Erythroblast (primary cell): ENCODE results near the gene SYT1.
"Not testable (repeated sequence)": the region's sequence is repeated elsewhere in the genome, so short reads cannot be mapped to it uniquely, and the experiment has no call there.

Experiments used
- DNase-seq, 2 experiments: peaks; one replicate each; lab custom pipeline; 2025; lab: John Stamatoyannopoulos, UW
- GATA1 ChIP-seq: IDR thresholded peaks from 2 replicates; pipeline ENCODE4 v1.6.1; 2011; ENCODE audit warnings: low read depth, mild to moderate bottlenecking, control low read depth, low read length, moderate library complexity
- POLR2A ChIP-seq: IDR thresholded peaks from 2 replicates; pipeline ENCODE4 v1.6.1; 2011; ENCODE audit warnings: mild to moderate bottlenecking, low read length

The SYT1 gene

DNA sequence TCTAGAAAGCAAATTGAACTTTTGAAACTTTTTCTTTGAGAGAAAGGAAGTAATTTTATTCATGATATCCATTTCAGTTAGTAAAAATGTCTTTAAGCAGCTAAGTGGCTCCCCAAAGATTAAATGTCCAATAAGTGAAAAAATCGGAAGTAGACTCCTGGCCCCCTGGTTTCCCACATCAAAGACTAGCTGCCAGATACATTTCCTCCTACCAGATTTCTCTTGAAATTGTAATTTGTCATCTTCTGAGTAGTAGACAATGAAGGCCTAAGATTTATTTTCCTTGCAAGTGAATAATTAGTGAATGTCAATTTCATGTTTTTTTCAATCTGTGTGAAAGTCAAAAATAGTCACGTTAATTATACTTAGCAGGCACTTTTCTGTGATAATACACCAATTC, 321.9 kb downstream of the SYT1 start:
- no peak for DNase-seq
- TF ChIP-seq POLR2A: no peak
- no peak for TF ChIP-seq GATA1

DNA sequence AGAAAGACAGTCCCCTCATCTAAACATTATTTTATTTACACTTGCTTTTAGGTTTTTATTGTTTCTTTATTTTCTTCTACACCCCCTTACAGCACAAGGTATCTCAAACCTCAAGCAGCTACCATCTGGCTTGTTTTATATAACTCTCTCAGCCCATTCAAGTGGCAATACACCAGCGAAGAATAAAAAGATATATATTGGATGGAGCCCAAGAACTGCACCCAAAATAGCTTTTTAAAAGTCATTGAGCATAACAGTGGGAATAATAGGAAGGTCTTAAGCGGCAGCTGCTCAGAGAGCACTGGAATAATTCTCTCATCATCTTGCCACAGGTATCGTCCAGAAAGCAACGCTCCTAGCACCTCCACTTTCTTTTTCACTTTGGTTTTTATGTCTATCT, 322.5 kb downstream of the SYT1 start:
- TF ChIP-seq GATA1 (no peak), POLR2A (no peak)
- no peak for DNase-seq

DNA sequence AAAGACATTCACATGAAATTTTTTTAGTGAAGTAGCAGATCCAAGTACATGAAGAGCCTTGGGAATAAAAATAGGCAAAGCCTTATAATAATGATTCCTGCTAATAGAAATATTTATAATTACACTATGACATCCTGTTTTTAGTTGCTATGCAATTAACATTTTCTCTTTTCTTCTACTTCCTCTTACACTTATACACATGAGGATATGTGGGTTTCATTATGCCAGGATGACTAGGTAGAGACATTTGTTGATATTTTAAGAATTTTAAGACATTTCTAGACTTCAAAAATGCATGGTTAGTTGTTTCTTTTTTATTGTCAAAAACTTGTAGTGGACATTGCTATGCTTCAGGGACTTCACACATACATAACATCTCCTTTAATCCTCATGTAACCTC, 326.8 kb downstream of the SYT1 start:
- TF ChIP-seq GATA1 (no peak), POLR2A (no peak)
- no peak for DNase-seq

DNA sequence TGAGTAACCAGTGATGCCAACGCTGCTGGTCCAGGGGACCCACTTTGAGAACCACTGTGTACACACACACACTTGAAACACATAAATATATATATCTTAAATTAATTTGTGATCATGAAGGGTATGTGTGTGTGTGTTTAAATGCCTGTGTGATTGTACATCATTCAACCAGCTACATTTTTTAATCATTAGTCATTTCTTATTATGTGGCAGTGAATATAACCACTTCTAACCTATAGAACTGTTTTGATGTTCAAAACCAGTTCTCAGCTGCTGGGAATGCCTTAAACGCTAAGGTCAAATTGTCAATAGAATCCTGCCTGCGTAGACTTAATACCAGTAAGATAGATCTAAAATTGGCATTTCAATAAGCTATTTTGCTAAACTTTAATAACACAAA, 330.0 kb downstream of the SYT1 start:
- no peak for TF ChIP-seq POLR2A
- TF ChIP-seq GATA1: no peak
- DNase-seq: no peak

DNA sequence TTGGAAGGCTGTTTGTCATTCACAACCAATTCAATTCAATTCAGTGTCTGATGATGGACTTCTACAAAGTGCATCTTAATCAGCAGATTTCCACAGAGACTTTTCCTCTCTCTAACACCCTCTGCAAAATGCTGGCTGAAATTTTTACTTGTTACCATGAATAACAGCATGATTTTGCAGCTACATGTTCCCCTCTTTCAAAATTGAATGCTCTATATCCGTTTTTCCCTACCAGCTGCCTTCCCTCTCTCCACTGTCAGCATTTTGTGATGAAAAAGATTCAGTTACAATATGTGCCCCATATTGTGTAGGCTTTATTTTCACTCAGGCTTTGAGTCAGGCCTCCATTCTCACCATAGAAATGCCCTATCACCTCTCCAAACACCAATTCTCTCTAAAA, 334.6 kb downstream of the SYT1 start:
- DNase-seq: no peak

DNA sequence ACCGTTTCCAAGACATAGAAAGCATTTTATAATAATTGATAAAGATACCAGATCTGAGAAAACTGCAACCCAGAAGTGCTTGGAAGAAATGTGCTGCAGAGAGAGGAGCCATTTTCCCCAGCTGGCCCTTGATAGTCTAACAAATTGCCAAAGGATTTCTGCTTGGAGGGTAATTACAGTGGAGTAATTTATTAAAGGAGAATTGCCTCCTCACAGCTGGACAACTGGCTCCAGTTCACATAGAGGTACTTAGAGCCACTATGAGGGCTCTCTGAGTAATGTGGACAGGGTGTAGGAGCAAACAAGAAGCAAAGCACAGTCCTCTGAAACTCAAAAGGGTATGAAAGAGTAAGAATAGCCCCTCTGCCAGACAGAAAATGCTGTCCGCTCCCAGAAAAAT, 335.6 kb downstream of the SYT1 start:
- no peak for DNase-seq
- TF ChIP-seq GATA1 (no peak), POLR2A (no peak)

More for the DNA sequence above, 334.6 kb downstream of the SYT1 start:
- TF ChIP-seq POLR2A: no peak
- no peak for TF ChIP-seq GATA1

DNA sequence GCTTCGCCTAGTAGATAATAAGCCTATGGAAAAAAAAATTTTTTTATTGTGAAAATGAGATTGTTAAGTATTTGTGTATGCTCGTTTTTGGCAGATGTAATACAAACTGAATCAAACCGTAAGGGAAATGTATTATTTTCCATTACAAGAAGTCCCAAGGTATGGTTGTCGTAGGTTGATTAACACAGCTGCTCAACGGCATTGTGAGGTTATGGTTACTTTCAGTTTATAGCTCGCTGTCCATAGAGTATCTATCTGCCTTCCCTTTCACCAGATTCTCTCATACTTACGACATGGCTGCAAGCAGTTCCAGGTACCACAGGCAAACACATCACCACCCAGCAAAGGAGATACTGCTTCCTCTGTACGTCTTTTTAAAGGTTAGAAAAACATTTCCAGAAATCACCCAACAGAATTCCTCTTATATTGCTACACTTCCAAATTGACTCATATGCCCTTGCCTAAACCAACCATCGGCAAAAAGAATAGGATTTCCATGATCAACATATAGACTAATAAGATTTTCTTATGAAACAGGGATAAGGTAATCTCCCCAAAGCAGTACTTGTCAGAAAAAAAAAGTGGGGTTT, 338.6 kb downstream of the SYT1 start:
- no peak for TF ChIP-seq POLR2A
- no peak for TF ChIP-seq GATA1

DNA sequence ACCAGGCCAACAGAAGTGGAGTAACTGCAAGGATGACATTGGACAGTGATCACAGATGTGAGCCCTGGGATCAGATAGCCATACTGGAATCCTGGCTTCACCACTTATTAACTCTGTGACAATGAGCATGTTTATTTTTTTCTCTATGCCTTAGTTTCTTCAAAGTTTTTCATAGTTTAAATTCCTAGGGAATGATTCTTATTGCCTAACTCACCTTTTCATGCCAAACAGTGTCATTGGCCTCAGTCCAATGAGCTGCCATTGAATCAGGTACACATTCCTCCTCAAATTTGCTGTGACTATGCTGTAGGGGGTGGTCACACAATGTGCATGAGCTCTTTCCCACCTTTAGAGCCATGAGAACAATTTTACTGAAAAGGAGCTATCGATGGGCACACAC, 342.3 kb downstream of the SYT1 start:
- DNase-seq: no peak
- TF ChIP-seq POLR2A: no peak
- TF ChIP-seq GATA1: no peak

More for the DNA sequence above, 338.6 kb downstream of the SYT1 start:
- DNase-seq: no peak

DNA sequence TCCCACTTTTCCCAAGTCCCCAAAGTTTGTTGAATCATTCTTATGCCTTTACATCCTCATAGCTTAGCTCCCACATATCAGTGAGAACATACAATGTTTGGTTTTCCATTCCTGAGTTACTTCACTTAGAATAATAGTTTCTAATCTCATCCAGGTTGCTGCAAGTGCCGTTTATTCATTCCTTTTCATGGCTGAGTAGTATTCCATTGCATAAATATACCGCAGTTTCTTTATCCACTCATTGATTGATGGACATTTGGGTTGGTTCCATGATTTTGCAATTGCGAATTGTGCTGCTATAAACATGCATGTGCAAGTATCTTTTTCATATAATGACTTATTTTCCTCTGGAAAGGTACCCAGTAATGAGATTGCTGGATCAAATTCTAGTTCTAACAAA, 345.8 kb downstream of the SYT1 start:
- not testable (repeated sequence) for DNase-seq

DNA sequence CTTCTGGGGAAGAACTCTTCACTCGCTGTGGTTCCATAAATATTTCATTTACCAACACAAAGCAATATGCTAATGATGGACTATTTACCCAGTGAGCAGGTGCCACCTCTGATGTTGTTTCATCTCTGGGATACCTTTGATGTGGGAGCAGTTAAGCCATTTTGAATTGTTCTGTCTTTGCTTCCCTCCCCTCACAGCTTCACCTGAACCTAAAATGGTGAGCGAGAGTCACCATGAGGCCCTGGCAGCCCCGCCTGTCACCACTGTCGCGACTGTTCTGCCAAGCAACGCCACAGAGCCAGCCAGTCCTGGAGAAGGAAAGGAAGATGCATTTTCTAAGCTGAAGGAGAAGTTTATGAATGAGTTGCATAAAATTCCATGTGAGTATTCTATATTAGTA, 352.7 kb downstream of the SYT1 start:
- TF ChIP-seq GATA1 (no peak), POLR2A (no peak)
- DNase-seq: no peak

DNA sequence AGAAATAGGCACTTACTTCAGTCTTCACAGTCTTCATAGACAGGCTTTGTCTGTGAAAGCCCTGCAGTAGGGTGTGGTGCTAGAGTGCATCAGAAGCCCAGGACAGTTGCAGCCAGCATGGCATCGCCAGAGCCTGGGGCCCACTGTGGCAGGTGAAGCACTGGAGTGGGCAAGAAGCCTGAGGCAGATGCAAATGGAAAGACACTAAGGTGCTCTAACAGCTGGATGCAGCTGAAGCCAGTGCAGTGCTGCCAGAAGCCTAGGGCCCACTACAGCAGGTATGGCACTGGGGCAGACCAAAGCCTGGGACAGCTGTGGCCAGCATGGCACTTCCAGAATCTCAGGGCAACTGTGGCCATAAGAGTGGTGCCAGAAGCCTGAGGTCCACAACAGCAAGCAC, 358.6 kb downstream of the SYT1 start:
- TF ChIP-seq POLR2A (no peak), GATA1 (no peak)

DNA sequence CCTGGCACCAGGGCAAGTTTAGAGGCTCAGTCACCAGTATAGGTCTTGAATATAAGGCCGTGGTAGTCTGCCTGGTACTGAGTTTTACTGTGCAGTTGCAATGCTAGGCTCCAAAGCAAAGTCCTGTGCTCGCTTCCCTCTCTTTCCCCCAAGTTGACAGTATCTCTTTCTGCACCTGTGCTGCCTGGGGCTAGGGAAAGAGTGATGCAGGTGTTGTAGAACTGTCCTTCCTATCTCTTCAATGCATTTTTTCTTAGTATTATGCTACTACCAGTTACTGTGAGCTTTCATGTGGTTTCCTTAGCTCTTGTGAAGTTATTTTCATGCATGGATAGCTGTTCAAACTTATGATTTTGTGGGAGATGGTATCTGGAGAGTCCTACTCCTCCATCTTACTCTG, 359.2 kb downstream of the SYT1 start:
- no peak for DNase-seq
- TF ChIP-seq GATA1: no peak
- no peak for TF ChIP-seq POLR2A

More for the DNA sequence above, 358.6 kb downstream of the SYT1 start:
- no peak for DNase-seq

DNA sequence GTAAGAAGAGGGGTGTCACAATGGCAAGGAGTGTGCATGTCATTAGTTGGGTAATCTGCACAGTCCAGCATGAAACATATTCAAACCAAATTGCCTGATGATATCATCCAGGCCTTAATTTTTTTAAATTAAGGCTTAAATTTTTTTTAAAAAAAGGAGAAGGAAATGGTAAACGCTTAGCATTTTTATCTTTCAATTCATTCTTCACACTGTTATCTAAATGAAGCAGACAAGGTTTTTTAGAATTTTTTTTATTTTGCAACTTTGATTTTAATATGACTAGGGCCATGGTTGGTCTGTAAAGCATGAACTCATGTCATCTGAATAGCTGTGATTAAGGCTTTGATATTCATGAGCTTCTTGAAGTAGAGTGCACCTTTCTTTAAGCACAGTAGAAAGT, 362.5 kb downstream of the SYT1 start:
- DNase-seq: no peak
- TF ChIP-seq POLR2A: no peak
- no peak for TF ChIP-seq GATA1

DNA sequence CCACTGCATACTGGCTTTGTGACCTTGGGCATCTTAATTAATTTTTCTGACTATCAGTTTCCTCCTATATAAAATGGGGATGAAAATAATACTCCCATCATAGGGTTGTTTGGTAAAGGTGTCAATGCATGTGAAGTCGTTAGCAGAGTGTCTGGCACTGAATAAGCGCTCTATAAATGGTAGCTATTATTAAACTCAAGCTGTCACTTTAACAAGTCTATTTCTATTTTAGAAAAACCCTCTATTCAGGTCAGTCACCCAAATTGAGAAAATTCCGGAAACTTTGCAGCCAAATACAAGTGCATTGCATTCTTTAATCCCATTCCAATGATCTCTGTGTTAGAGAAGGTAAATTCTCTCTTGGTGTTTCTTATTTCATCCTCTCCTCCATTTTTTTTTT, 363.1 kb downstream of the SYT1 start:
- no peak for TF ChIP-seq GATA1
- TF ChIP-seq POLR2A: no peak
- DNase-seq: no peak

DNA sequence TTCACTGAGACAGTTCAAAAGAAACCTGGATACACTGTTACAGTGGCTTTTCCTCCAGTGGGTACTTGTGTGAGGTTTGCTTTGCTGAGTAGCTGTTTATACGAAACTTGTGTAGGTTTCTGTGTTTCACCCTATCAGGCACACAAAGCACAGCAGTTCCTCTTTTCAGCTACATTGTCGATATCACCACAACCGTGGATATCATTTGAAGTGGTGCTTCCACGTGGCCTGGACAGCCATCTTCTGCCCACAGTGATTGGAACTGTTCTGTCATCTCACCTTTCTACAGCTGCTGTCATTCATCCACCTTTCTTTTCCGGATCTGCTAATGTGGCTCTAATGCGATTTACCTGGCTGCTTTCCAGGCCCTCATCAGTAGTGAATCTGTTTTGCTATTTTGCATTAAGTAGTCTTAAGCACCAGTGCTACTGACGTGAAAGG, 368.8 kb downstream of the SYT1 start:
- TF ChIP-seq GATA1 (no peak), POLR2A (no peak)
- no peak for DNase-seq

DNA sequence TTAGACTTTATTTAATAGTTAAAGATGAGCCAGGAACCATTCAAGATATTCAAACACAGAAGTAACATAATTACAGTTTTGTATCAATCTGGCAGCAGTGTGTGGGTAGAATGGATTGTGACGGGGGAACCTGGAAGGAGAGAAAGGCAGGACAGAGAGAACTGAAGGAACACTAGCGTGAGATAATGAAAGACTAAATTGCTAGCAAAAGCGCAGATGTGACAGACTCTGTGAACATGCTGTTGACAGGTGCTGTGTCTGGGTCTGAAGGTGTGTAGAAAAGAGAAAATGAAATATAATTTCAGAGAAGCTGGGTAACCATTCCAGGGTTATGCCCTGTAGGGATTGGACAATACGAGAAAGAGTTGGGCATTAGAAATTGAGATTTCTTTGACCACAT, 372.3 kb downstream of the SYT1 start:
- no peak for TF ChIP-seq POLR2A
- no peak for TF ChIP-seq GATA1
- DNase-seq: no peak
